ENCODE measurements around the gene RFTN1. TPM values are rescaled to one million over a fixed set of nuclear protein-coding genes. Genes with fewer than 3 reads are reported as not detected.

RFTN1 gene
- total and polyA plus RNA-seq, 7 donors: 9.1 to 33.1 (median 15.9) TPM

- intact Hi-C loops (cut with DNase I): no loop called here
- Histone ChIP-seq H3K4me1 (peaks cover 15% of the 10 kb centered on the region), H3K27me3 (ENCODE audit: insufficient read depth in 3 of 3, low read length in 2 of 3) (no peaks in the 10 kb centered on the region), H3K9me3 (no peaks in the 10 kb centered on the region), H3K4me3 (no peak overlapping the region), H3K36me3 (ENCODE audit: insufficient read depth in 1 of 2, low read depth in 1 of 2) (peaks cover 0 to 3% of the 10 kb centered on the region in 2 donors), H3K27ac (no peak overlapping the region)
- ATAC-seq (no peak), DNase-seq (no peak)
- WGBS, 3 donors: 64 to 73% (median 71%) methylated on average over 5 of the region's 5 CpGs
- TF ChIP-seq CTCF (IDR thresholded peaks at IDR 0.05): no peak
These were observed 15.2 kb downstream of the RFTN1 start for GRCh38 chr3:16498130-16498890.

DNA sequence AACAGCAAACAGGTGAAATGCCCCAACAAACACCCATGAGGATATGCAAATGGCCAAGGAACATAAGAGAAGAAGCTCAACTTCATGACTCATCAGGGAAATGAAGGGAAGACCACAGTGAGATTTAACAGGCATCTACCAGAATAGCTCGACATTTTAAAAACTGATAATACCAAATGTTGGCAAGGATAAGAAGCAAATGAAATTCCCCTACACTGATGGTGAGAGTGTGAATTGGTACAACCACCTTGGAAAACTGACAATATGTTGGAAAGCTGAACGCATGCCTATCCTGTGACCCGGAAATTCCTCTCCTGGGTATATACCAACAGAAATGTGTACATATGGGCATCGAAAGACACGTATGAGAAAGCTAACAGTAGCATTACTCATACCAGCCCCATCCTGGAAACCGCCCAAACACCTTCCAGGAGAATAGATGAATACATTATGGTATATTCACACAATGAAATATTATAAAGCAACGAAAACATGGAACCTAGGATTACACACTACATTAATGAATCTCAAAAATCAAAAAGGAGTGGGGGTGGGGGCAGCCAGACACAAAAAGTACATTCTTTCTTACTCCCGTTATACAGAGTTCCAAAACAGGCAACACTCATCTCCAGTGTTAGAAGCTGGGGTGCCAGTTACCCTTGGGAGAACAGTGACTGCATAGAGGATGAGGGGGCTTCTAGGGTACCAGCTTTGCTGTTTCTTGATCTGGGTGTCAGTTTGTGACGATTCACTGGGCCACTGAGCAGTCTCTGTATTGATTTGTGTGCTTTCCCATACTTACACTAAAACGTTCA lies 16.9 kb downstream of the RFTN1 start:
- H3K9me3 ChIP-seq: no peaks in the 10 kb centered on the region
- WGBS, 3 donors: 88 to 92% (median 89%) methylated on average over 10 of the region's 10 CpGs
- H3K4me1 ChIP-seq: peaks cover 15% of the 10 kb centered on the region
- H3K4me3 ChIP-seq: no peak overlapping the region
- DNase-seq (no peak), ATAC-seq (no peak)
- H3K27ac ChIP-seq: no peak overlapping the region
- no peaks in the 10 kb centered on the region for H3K27me3 ChIP-seq (ENCODE audit: insufficient read depth in 3 of 3, low read length in 2 of 3)
- no peak for TF ChIP-seq CTCF (IDR thresholded peaks at IDR 0.05)
- intact Hi-C loops (cut with DNase I): no loop called here
- peaks cover 3 to 10% of the 10 kb centered on the region in 2 donors for H3K36me3 ChIP-seq (ENCODE audit: insufficient read depth in 1 of 2, low read depth in 1 of 2)

GRCh38 chr3:16496008-16496407 lies 17.5 kb downstream of the RFTN1 start:
- Histone ChIP-seq H3K27me3 (ENCODE audit: insufficient read depth in 3 of 3, low read length in 2 of 3) (no peaks in the 10 kb centered on the region), H3K4me1 (peaks cover 15% of the 10 kb centered on the region), H3K27ac (no peak overlapping the region), H3K9me3 (no peaks in the 10 kb centered on the region), H3K36me3 (ENCODE audit: insufficient read depth in 1 of 2, low read depth in 1 of 2) (peaks cover 3 to 15% of the 10 kb centered on the region in 2 donors), H3K4me3 (no peak overlapping the region)
- no peak for ATAC-seq
- TF ChIP-seq CTCF (IDR thresholded peaks at IDR 0.05): no peak
- 95 to 96% (median 96%) methylated on average over 2 of the region's 2 CpGs for WGBS, 3 donors
- no peak for DNase-seq
- intact Hi-C loops (cut with DNase I): no loop called here

GRCh38 chr3:16494814-16495431 lies 18.6 kb downstream of the RFTN1 start:
- DNase-seq (no peak), ATAC-seq (no peak)
- TF ChIP-seq CTCF (IDR thresholded peaks at IDR 0.05): no peak
- Histone ChIP-seq H3K27me3 (ENCODE audit: insufficient read depth in 3 of 3, low read length in 2 of 3) (no peaks in the 10 kb centered on the region), H3K9me3 (no peaks in the 10 kb centered on the region), H3K27ac (no peak overlapping the region), H3K4me3 (no peak overlapping the region), H3K4me1 (peaks cover 15% of the 10 kb centered on the region), H3K36me3 (ENCODE audit: insufficient read depth in 1 of 2, low read depth in 1 of 2) (peaks cover 0 to 20% of the 10 kb centered on the region in 2 donors)
- WGBS, 3 donors: 53 to 63% (median 57%) methylated on average over 9 of the region's 9 CpGs
- intact Hi-C loops (cut with DNase I): no loop called here

Measured in psoas muscle (tissue), 8 donors.